Measurements from ENCODE around the gene MCAM.

DNA sequence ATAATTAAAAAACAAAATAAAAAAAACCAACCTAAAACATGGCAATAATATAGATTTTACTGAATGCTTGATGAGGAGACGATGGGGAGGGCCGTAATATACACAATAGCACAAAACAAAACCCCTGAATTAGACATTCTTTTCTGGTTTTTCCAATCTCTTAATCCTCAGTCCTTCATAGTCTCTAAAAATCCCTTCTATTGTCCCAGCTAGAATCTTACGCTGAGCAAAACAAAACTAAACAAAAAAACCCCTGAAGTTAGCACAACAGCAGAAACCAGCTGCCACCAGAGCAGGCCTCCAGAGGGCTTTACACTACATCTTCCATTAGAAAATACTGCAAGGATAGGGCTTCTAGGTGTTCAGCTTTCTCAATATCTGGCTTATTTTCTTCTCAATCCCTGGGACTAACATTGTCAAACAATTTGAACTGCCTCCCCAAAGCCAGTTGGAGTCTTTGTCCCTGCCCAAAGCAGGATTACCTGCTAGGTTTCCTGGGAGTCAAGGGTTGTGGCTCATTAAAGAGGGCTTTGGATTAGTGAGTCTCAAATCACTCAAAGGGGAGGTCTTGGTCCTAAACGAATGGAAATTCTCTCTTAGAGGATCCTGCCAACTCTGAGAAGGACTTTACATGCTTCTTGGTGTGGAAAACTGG lies 15.3 kb upstream of the MCAM start:
- TF ChIP-seq JUN (IDR thresholded peaks at IDR 0.05; ENCODE audit: borderline replicate concordance, insufficient read depth, insufficient read length, low read depth) (no peak), CTCF (IDR thresholded peaks at IDR 0.05; ENCODE audit: extremely low read depth in 1 of 2, insufficient read depth in 1 of 2, low read depth in 1 of 2, low read length in 2 of 2) (no peak), POLR2AphosphoS5 (IDR thresholded peaks at IDR 0.05; ENCODE audit: insufficient read depth, low read depth, low read length) (no peak)
- TF ChIP-seq, protein P1, sequence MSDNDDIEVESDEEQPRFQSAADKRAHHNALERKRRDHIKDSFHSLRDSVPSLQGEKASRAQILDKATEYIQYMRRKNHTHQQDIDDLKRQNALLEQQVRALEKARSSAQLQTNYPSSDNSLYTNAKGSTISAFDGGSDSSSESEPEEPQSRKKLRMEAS (IDR thresholded peaks at IDR 0.05; ENCODE audit: insufficient read depth, insufficient read length) = no peak

All from endothelial cell of umbilical vein (primary cell).